Right lobe of liver (tissue), 4 donors: Measurements from ENCODE around the gene TCN1.

Experiments
- POLR2A ChIP-seq: fragments of 450-650 bp; IDR thresholded peaks from one replicate; pipeline ENCODE4 v1.6.1; 2017; ENCODE audit warnings: antibody characterized with exemption, mild to moderate bottlenecking
- TF ChIP-seq, protein P1 (sequence below), 4 donors: fragments of 200-600 bp in 3 of 4; fragments of 450-650 bp in 1 of 4; IDR thresholded peaks; one replicate each; pipeline versions ENCODE4 v1.5.1 to v1.8.0; 2016 to 2022; ENCODE audit warnings: antibody characterized with exemption in 4 of 4, mild to moderate bottlenecking in 2 of 4
- donor health status: DM: no; HTN: no; CAD: no.
- donor health status: DM: no; HTN: no; CAD: no.
- donor health status: DM: no; HTN: yes; CAD: no.

DNA sequence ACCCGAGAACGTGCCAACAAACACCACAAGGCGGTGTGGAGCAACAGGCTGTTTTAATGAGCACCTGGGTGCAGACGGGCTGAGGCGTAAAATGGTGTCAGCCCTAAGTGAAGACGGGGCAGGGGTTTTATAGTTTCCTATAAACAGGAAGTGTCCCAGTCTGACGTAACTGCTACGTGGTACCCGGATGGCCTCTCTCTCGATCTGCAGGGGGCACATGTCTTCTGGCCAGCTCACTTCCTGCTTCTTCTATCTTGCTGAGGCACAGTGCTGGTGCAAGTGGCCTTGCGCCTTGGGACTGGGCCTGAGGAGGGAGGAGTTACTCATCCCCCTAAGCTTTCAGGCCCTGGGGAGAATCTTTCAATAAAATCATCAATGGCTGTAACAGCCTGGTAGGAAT lies 33.2 kb upstream of the TCN1 start:
- no peak for TF ChIP-seq POLR2A
- TF ChIP-seq, protein P1, sequence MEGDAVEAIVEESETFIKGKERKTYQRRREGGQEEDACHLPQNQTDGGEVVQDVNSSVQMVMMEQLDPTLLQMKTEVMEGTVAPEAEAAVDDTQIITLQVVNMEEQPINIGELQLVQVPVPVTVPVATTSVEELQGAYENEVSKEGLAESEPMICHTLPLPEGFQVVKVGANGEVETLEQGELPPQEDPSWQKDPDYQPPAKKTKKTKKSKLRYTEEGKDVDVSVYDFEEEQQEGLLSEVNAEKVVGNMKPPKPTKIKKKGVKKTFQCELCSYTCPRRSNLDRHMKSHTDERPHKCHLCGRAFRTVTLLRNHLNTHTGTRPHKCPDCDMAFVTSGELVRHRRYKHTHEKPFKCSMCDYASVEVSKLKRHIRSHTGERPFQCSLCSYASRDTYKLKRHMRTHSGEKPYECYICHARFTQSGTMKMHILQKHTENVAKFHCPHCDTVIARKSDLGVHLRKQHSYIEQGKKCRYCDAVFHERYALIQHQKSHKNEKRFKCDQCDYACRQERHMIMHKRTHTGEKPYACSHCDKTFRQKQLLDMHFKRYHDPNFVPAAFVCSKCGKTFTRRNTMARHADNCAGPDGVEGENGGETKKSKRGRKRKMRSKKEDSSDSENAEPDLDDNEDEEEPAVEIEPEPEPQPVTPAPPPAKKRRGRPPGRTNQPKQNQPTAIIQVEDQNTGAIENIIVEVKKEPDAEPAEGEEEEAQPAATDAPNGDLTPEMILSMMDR (IDR thresholded peaks at IDR 0.05), result no peak
